Caco-2 (cell line): ENCODE measurements around the gene WDR41. TPM values are rescaled to one million over a fixed set of nuclear protein-coding genes. Genes with fewer than 3 reads are reported as not detected.
"Not testable (repeated sequence)": the region's sequence is repeated elsewhere in the genome, so short reads cannot be mapped to it uniquely, and the experiment has no call there.

Experiments
- BruUV-seq: library from RNA; stranded (reverse); fragments of 400-500 nt; replicated peaks from 2 replicates; lab custom pipeline; 2021; lab: Mats Ljungman, UMichigan
- CTCF ChIA-PET: fragments of 300-600 bp; sonication (Branson Sonifier 250); formaldehyde crosslinking; loops from one replicate; lab custom pipeline; 2022; ENCODE audit warnings: antibody characterized with exemption; lab: Charles Lee
- POLR2A ChIA-PET: fragments of 300-600 bp; sonication (Branson Sonifier 250); formaldehyde crosslinking; loops from one replicate; lab custom pipeline; 2022; ENCODE audit warnings: antibody characterized with exemption; lab: Charles Lee
- DNase-seq, 2 experiments: peaks; one replicate each; pipeline versions ENCODE4 v3.0.0 to v3.0.0-alpha.2; 2020 to 2022
- H3K27me3 ChIP-seq: replicated peaks from 2 replicates; pipeline ENCODE4 v1.6.0; 2011; ENCODE audit warnings: low read length; ENCODE audit not compliant: control insufficient read depth, insufficient read depth
- H3K36me3 ChIP-seq: 2 replicates; pipeline ENCODE4 v1.5.1; 2011; ENCODE audit warnings: low read length; ENCODE audit not compliant: control insufficient read depth, insufficient read depth
- H3K4me1 ChIP-seq: fragments of 250-450 bp; sonication (Bioruptor Pico); 2 replicates; pipeline ENCODE4 v1.5.1; 2020; ENCODE audit warnings: mild to moderate bottlenecking
- H3K4me3 ChIP-seq: 2 replicates; pipeline ENCODE4 v1.5.1; 2011; ENCODE audit warnings: low read depth, mild to moderate bottlenecking, control low read depth, low read length
- H3K9me3 ChIP-seq: fragments of 250-450 bp; sonication (Bioruptor Pico); 2 replicates; pipeline ENCODE4 v1.5.1; 2020; ENCODE audit warnings: mild to moderate bottlenecking, moderate library complexity
- H3K27ac Mint-ChIP-seq: one replicate; pipeline ENCODE4 v1.8.0; 2022; ENCODE audit warnings: mixed read lengths; ENCODE audit not compliant: unreplicated experiment
- H3K27me3 Mint-ChIP-seq: one replicate; pipeline ENCODE4 v1.8.0; 2022; ENCODE audit warnings: mixed read lengths; ENCODE audit not compliant: insufficient read depth, unreplicated experiment
- H3K36me3 Mint-ChIP-seq: one replicate; pipeline ENCODE4 v1.8.0; 2022; ENCODE audit warnings: mild to moderate bottlenecking, mixed read lengths; ENCODE audit not compliant: insufficient read depth, unreplicated experiment
- H3K4me1 Mint-ChIP-seq: one replicate; pipeline ENCODE4 v1.8.0; 2022; ENCODE audit warnings: low read depth, mixed read lengths; ENCODE audit not compliant: unreplicated experiment
- H3K4me3 Mint-ChIP-seq: one replicate; pipeline ENCODE4 v1.8.0; 2022; ENCODE audit warnings: mild to moderate bottlenecking, moderate library complexity, mixed read lengths; ENCODE audit not compliant: unreplicated experiment
- H3K9me3 Mint-ChIP-seq: one replicate; pipeline ENCODE4 v1.8.0; 2022; ENCODE audit warnings: mixed read lengths; ENCODE audit not compliant: unreplicated experiment
- intact Hi-C: fragments of 100-400 bp; cut with micrococcal nuclease; formaldehyde crosslinking; loops from one replicate; pipeline ENCODE4 v1.10.0; 2022; ENCODE audit not compliant: unreplicated experiment
- total RNA-seq: library from RNA; stranded (reverse); gene quantifications from 2 replicates; pipeline ENCODE4 v1.2.3, GENCODE V29; 2022
- TF ChIP-seq, protein P1 (sequence below), 2 experiments: fragments of 200-600 bp in 1 of 2; IDR thresholded peaks; 1 replicate in 1 of 2; 2 replicates in 1 of 2; pipeline versions ENCODE4 v1.5.1 to v1.8.0; 2011 to 2022; ENCODE audit warnings: antibody characterized with exemption in 1 of 2, control low read depth in 1 of 2, inconsistent platforms in 1 of 2, low read depth in 1 of 2, low read length in 1 of 2, mild to moderate bottlenecking in 1 of 2, moderate library complexity in 1 of 2; ENCODE audit not compliant: insufficient read depth in 1 of 2, severe bottlenecking in 1 of 2, unreplicated experiment in 1 of 2

The WDR41 gene
- total RNA-seq, 1 experiment from 2014 or later, result 64.1 TPM

DNA sequence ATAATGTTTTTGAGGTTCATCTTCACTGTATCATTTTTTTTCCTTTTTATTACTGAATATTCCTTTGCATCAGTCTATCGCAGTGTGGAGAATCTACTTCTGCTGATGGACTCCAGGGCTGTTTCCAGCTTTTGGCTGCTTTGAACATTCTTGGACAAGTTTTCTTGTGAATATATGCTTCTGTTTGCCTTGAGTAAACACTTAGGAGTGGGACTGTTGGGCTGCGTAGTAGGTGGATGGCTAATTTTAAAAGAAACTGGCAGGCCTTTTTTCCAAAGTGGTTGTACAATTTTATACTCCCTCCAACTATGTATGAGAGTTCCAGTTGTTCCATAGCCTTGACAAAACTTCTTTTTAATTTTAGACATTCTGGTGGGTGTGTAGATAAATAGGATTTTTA lies 102.4 kb downstream of the WDR41 start:
- POLR2A ChIA-PET, result no interaction called here
- TF ChIP-seq, protein P1, sequence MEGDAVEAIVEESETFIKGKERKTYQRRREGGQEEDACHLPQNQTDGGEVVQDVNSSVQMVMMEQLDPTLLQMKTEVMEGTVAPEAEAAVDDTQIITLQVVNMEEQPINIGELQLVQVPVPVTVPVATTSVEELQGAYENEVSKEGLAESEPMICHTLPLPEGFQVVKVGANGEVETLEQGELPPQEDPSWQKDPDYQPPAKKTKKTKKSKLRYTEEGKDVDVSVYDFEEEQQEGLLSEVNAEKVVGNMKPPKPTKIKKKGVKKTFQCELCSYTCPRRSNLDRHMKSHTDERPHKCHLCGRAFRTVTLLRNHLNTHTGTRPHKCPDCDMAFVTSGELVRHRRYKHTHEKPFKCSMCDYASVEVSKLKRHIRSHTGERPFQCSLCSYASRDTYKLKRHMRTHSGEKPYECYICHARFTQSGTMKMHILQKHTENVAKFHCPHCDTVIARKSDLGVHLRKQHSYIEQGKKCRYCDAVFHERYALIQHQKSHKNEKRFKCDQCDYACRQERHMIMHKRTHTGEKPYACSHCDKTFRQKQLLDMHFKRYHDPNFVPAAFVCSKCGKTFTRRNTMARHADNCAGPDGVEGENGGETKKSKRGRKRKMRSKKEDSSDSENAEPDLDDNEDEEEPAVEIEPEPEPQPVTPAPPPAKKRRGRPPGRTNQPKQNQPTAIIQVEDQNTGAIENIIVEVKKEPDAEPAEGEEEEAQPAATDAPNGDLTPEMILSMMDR (IDR thresholded peaks at IDR 0.05; ENCODE audit: insufficient read depth in 1 of 2, low read depth in 1 of 2, low read length in 1 of 2, severe bottlenecking in 1 of 2, unreplicated experiment in 1 of 2), result no peak
- Histone ChIP-seq H3K4me1 (peaks cover 13% of the 10 kb centered on the region), H3K27me3 (no peaks in the 10 kb centered on the region), H3K9me3 (no peaks in the 10 kb centered on the region), H3K36me3 (no peaks in the 10 kb centered on the region), H3K4me3 (no peak overlapping the region)
- Mint-ChIP-seq H3K4me1 (peaks cover 24% of the 10 kb centered on the region), H3K9me3 (peaks cover 21% of the 10 kb centered on the region), H3K27me3 (no peaks in the 10 kb centered on the region), H3K36me3 (no peaks in the 10 kb centered on the region), H3K4me3 (no peak overlapping the region), H3K27ac (no peak overlapping the region)
- BruUV-seq, result no TSS peak
- CTCF ChIA-PET, result no interaction called here
- DNase-seq, result no peak
- intact Hi-C loops, result no loop called here

DNA sequence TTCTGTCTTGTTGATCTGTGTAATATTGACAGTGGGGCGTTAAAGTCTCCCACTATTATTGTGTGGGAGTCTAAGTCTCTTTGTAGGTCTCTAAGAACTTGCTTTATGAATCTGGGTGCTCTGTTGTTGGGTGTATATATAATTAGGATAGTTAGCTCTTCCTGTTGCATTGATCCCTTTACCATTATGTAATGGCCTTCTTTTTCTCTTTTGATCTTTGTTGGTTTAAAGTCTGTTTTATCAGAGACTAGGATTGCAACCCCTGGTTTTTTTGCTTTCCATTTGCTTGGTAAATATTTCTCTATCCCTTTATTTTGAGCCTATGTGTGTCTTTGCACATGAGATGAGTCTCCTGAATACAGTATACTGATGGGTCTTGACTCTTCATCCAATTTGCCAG lies 105.8 kb downstream of the WDR41 start:
- H3K27me3 Mint-ChIP-seq, POLR2A ChIA-PET, H3K4me3 ChIP-seq, H3K4me1 ChIP-seq, intact Hi-C loops, H3K4me3 Mint-ChIP-seq, BruUV-seq, CTCF ChIA-PET, H3K36me3 ChIP-seq, H3K9me3 ChIP-seq, H3K36me3 Mint-ChIP-seq, H3K27me3 ChIP-seq, H3K27ac Mint-ChIP-seq, DNase-seq: not testable (repeated sequence)
- H3K4me1 Mint-ChIP-seq, result peaks cover 15% of the 10 kb centered on the region
- H3K9me3 Mint-ChIP-seq, result peaks cover 21% of the 10 kb centered on the region

DNA sequence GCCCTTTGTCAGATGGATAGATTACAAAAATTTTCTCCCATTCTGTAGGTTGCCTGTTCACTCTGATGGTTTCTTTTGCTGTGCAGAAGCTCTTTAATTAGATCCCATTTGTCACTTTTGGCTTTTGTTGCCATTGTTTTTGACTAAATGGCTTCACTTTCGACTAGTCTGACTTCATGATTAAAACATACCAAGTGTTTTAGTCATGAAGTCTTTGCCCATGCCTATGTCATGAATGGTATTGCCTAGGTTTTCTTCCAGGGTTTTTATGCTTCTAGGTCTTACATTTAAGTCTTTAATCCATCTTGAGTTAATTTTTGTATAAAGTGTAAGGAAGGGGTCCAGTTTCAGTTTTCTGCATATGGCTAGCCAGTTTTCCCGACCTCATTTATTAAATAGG lies 108.8 kb downstream of the WDR41 start:
- H3K27me3 Mint-ChIP-seq, BruUV-seq, H3K4me3 ChIP-seq, POLR2A ChIA-PET, H3K9me3 ChIP-seq, intact Hi-C loops, H3K27ac Mint-ChIP-seq, CTCF ChIA-PET, H3K27me3 ChIP-seq, H3K36me3 ChIP-seq, H3K4me3 Mint-ChIP-seq, DNase-seq, H3K36me3 Mint-ChIP-seq: not testable (repeated sequence)
- H3K4me1 ChIP-seq, result peaks cover 27% of the 10 kb centered on the region
- peaks cover 38% of the 10 kb centered on the region for H3K4me1 Mint-ChIP-seq
- peaks cover 21% of the 10 kb centered on the region for H3K9me3 Mint-ChIP-seq

Other genes starting within 250 kb of the WDR41 start
- 0.11 TPM in 1 of 2 replicates, not detected in the other for gene OTP, start 146.4 kb upstream of the WDR41 start, total RNA-seq